Measurements from ENCODE around the gene MUC15. TPM values are rescaled to one million over a fixed set of nuclear protein-coding genes. Genes with fewer than 3 reads are reported as not detected.

MUC15 gene, protein sequence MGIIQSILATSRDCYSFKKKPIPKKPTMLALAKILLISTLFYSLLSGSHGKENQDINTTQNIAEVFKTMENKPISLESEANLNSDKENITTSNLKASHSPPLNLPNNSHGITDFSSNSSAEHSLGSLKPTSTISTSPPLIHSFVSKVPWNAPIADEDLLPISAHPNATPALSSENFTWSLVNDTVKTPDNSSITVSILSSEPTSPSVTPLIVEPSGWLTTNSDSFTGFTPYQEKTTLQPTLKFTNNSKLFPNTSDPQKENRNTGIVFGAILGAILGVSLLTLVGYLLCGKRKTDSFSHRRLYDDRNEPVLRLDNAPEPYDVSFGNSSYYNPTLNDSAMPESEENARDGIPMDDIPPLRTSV
- total RNA-seq, result not detected

DNA sequence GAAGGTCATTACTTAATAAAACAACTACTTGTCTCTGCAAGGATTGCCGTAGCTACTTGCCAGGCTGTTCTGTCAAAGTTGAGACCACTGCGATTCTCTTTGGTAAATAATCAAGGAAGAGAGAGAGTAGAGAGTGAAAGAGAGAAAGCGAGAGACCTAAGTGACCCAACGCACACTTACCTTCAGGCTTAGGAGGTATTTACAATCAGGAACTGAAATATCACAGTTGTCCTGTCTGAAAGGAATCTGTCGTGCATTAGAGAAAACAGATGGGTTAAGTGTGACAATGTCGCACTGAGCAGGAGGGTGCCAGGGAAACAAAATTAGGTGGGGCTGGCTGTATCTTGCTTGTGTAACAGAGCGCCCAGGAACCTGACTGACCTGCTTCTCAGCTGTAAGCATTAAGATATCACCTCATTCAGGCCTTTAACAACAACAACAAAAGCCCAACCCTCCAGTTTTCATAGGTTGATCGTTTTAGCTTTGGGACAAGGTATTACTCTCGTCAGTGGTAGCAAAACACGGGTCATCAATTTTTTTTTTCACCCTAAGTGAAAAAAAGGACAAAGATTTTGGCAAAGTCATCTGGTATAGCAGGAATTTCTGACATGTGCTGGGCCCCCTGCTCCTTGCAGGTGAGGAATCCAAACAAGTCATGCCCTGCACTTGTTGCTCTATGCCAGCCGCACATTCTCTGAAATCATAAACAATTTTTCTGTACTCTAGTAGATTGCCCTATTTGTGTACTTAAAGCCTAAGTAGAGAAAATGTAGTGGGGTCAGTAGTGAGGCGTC lies at the start of gene MUC15:
MUC15 (minus strand) TSS at position 403 of the 794 bp plus-strand sequence. CDS start 5,169 bp downstream, outside the sequence.

Other genes starting within 250 kb of the MUC15 start
- gene ANO3, start 240.1 kb downstream of the MUC15 start, total RNA-seq, result not detected
- not detected for gene SLC5A12, start 149.8 kb upstream of the MUC15 start, total RNA-seq